Putamen (tissue), 1 donor: Measurements from ENCODE around the gene SLC35G1.

Experiments
- DNase-seq: peaks from one replicate; pipeline ENCODE4 v3.0.0-alpha.2; 2016; ENCODE audit warnings: low spot score

The SLC35G1 gene

DNA sequence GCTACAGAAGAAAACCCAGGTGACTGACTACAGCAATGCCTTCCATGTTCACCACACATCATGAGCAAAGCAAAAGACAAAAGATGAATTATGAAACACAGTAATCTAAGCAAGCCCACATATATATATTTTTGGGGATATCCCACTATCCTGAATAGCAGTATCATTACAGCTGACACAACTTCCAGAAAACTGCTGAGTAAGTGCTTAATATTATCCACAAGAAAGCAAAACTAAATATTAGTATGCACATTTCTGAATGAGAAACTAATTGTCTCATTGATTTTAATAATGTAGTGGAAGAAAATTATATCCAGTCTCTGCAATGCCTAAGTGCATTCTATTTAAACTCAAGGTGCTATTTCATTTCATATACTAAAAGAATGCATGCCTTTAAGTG lies 14.5 kb upstream of the SLC35G1 start:
- DNase-seq: no peak

DNA sequence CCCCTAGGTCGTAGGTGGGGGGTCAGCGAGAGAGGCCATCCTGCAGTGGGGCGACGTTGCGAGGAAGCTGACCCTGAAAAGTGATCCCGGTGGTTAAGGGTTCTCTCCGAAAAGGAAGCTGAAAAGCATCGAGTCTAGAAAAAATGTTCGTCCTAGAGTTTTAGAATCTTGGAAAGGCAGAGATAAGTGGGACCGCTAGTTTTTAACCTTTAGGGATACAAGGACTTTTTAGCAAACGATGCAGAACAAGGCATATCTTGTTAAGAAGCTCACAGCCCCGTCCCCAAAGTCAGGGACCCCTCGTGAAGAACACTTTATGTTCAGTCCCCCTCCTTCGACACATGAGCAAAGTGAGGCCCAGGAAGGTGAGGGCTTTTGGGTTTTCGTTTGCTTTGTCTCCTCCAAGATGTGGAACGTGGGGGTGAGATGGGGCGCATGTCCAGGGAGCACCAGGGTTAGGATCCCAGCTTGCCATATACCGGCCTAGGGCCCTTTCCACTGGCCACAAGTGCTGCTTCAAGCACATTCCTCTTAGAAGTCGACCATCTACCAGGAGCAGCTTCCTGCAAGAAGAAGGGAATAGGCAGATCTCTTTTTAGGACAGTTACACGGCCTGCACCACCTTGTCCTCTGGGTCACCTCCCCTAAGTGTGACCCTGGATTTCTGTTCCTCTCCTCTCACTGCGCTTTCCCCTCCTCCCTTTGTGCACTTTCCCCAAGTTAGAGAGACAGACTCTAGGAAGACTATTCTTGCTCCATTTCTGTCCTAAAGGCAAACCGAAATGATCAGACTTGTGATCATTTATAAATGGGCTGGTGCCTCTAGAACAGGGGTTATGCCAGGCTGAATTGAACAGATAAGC lies 969 bp downstream of the SLC35G1 start:
- DNase-seq: no peak

DNA sequence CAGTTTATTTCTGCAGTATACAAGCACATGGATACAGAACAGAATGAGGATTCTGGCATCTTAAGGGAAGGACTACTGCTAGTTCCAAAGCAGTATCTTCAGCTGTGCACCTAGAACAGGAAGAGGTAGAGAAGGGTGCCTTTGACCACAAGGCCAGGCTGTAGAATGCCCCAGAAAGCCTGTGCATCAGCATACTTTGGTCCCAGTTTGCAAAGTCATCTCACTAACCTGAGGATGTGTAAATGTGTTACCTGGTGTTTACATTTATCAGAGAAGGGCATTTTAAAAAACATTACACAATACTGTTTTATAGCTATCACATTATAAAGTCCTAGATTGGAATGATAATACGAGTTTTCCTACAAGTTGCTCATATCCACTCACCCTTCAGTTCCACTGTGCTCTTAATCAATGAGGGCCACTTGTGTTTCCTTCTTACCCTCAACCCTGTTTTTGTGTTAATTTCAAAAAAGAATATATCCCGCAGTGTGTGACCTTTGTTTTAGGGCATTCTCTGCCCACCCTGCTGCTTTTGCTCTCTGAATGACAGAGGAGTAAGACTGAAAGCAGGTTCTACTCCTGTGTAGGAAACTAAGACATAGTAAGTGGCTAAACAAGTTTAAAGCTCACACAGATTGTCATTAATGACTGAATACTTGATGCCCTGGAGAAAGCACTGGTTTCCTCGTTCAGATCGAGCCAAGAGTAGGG lies 3.4 kb downstream of the SLC35G1 start:
- no peak for DNase-seq

DNA sequence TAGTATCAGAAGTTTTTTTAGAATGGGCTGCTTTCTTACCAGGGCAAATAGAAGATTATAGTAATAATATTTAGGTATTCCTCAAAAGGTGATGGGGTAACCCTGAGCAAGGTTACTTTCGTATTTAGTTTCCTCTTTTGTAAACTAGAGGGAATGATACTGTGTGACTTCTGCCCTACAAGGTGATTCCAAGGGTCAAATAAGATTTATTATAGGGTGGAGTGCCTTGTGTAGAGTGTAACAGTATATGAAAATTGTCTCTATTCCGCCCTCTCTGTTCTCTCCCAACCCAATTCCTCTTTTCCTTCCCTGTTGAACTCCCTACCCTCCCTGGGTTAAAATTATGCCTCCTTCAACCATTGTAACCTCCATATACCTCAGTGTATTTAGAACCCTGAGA lies 5.3 kb downstream of the SLC35G1 start:
- no peak for DNase-seq

DNA sequence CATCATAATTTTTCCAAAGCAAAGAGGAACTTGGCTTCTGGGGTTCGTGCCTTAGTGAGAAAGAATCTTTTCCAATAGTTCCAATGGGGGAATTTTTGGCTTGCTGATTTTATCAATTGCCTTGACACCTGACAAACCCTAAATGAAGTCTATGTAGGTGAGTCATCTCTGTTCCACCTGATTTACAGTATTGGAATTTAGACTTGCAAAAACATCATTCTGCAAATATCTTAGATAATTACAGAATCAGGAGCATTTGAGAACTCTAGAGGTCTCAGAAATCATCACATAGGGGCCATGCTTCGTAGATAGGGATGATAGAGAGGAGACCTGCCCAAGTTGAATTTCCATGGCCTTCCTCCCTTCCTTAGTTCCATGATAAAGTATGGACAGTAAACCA lies 9.3 kb downstream of the SLC35G1 start:
- DNase-seq: no peak

DNA sequence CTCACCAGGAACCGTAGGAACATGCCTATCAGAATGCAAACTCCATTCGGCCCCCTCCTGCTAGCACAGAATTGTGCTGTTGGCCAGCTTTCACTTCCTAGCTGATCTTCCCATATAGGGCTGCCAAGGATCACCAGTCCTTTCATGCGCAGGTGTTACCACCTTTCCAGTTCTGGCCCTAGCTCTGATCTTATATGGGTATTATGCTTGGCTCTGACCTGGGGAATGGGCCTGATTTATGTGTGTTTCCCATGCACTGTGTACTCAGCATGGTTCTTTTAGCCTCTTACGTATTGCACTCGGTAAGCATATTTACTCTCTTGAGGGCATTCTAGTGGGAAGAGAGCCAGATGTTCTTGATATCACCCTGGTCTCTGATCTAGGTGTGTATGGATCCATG lies 11.1 kb downstream of the SLC35G1 start:
- no peak for DNase-seq

DNA sequence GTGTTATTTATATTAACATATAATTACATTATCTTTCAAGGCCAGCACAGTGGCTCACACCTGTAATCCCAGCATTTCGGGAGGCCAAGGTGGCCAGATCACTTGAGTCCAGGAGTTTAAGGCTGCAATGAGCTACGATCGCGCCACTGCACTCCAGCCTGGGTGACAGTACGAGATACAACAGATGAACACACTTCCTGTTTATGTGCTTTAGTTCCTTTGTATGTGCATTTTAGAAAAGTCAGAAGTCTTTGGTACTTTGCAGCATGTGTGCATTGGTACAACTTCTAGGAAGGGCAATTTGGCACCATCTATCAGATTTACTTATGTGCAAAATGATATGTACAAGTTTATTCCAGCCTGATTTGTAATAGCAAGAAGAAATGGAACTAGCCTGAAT lies 13.3 kb downstream of the SLC35G1 start:
- no peak for DNase-seq

DNA sequence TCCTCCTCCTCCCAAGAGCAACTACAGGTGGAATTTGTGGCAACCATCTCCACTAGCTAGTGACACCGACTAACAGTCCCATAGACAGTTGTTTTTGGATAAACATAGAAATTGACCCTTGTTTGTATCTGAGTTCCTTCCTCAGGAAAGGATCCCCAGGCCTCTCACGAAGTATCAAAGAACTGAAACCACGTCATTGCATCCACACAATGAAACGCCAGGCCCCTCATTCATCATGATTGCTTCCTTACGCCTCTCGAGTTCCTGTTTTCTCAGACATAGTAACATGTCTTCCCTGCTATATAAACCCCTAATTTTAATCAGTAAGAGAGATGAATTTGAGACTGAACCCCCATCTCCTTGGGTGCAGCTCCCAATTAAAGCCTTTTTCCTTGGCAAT lies 18.1 kb downstream of the SLC35G1 start:
- no peak for DNase-seq

DNA sequence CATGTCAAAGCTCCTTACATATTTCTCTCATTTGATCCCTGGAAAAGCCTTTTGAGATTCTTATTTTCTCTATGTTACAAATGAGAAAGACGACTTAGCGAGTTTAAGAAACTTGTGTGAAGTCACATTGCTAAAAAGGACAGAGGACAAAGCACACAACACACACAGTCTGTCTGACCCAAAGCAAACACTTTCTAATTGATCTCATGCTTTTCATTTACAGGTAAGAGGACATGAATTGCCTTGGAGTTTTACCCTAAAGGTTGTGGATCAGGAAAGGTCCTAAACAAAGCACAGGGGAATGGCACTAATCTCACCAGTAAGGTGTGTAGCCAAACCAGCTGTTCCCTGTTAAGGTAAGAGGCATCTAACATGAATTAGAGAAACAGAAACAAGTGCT lies 18.7 kb downstream of the SLC35G1 start:
- DNase-seq: no peak

DNA sequence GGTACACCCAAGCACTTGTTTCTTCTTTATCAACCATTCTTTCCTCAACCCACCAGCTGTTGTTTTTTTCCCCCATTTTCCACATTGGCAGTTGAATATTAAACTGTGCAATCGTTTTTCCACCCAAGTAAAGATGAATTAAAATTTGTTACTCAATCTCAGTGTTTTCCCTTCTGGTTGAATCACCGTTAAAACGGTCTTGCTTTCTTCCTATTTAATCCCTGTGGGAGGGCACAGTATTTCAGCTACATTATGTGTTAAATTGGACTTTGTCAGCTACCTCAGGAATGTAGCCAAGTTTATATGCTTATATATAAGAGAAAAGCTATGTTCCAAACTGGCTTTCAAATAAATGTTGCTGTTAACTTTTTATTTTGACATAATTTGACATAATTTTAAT lies 19.9 kb downstream of the SLC35G1 start:
- no peak for DNase-seq

DNA sequence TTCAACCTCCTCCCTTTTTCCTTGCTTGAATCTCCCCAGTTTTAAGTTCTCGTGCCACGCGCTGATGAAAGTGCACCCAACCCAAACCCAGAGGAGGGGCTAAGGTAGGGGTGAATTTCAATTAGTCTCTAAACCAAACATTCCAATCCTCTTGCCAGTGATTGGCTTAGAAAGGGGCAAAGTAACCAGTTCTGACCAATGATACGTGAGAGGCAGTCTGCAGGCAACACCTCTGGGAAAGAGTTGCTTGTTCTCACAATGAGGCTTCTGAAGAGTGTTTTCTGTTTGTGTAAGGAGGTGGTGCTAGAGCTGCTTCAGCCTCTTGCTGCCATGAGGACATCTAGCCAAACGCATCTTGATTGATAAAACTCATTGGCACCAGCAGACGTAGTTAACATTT lies 21.8 kb downstream of the SLC35G1 start:
- DNase-seq: no peak

DNA sequence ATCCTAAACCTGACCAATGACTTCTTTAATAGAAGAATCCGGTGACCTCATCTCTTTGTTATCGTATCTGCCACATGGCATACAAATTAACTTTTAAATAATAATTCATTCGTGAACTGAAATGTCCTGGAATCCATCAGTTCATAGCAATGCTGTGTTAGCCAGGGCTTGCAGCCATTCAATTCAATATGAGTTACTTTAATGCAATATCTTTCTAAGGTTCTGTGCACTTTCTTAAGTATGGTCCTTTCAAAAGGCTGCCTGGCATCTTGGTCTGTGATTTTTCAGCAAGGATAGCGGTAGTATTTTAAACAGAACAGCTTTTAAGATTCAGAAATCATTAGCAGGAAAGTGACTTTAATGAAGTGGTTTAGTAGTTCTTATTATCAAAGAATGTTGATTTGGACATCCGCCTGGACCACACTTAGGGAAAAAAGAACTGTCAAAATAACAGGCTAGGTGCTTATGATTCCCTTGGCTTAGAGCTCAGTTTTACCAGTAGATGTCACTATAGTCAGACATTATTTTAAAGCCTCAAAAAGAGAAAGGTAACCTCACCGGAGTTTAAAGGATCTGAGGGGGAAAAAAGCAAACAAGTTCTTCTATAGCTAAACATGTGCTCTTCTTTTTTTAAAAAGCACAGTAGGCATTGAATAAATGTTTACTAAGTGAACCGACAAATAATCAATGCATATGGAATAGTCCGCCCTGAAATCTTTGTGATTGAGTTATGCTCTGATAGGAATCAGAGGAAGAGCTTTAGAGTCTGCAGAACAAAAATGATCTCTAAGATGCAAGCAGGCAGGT lies 22.7 kb downstream of the SLC35G1 start:
- DNase-seq: no peak

DNA sequence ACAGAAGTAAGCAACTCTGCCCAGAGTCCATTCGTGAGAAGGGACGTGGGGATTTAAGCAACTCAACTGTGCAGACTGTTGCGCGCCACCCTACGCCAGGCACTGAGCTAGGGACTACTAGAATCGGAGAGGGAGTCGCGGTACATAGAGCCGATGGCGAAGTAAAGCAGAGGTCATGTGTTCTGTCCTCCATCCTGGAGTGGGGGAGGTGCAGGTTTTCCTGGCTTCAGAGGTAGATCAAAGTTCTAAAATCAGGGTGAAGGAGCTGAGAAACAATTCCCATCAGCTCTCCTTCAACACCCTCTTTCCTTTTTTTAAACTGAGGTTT lies 23.2 kb downstream of the SLC35G1 start:
- no peak for DNase-seq

DNA sequence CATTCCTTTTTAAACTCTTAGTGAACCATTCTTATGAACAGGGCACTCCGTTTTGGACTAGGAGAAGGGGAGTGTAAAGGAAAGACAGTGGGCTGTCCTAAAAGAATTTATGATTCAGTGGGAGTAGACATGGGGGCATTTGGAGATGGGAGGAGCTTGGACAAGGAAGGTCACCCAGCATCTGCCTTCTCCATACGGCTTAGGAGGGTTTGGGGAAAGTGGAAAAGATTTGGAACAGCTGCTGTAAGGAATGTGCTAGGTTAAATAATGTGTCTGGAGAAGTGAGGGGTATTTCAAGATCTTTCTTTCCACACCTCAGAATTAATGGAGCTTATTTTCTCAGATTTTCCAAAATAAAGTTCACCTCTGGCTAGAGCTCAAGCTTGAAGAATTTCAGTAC lies 24.0 kb downstream of the SLC35G1 start:
- DNase-seq: no peak

DNA sequence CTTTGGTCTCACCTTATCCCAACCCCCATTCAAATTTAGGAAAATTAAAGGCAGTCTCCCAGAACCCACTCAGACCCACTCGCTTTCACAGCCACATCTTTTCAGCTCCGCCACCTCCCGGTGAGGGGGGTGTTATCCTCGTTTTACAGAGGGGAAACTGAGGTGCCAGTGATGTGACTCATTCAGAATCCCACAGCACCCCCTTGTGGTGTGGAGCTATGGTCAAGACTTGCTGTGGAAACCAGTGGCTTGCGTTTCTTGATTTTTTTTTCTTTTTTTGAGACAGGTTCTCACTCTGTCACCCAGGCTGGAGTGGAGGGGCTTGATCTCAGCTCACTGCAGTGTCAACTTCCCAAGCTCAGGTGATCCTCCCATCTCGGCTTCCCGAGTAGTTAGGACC lies 27.6 kb downstream of the SLC35G1 start:
- DNase-seq: no peak

DNA sequence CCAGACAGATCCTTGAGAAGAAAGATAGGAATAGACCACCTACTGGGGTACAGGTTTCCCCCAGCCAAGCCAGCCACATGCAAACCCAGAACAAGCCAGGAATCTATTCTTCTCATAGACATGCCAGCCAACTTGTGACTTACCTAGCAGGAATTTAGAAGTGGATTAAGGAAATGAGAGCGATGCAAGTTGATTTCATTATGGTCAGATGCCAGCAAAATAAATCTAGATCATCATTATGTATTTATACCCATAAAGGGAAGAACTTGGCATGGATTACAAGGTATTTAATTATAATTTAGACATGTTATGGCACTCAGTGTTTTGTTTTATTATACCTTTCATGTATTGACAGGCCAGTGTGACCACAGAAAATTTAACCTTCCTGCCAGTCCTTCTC lies 32.8 kb downstream of the SLC35G1 start:
- no peak for DNase-seq

DNA sequence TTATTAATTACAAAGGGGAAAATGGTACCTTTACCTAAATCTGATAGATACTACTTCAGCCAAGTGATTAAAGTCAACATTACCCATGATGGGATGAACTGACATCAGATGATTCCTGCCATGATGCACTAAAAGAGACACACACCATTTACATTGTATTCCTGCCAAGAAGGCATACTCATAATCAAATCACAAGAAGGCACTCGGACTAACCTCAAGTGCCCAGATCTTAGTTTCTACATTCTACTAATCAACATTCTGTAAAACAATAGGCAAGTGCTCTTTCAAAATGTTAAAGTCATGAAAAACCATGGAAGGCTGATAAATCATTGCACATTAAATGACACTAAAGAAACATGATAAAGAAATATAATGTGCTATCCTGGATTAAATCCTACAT lies 44.4 kb downstream of the SLC35G1 start:
- no peak for DNase-seq

DNA sequence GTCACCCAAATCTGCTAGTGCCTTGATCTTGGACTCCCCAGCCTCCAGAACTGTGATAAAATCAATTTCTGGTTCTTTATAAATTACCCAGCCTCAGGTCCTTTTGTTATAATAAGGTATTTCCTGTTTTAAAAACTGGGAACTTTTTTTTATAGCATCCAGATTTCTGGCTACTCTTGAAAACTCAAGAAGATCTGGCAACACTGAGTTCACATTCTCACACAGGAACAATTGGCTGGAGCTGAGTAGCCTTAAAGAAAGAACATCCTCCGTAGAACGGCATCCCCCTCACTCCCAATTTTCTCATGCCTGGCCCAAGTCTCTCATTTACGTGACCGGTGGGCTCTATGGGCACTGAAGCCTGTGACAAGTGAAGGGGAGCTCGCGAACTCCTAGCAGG lies 47.1 kb downstream of the SLC35G1 start:
- no peak for DNase-seq

DNA sequence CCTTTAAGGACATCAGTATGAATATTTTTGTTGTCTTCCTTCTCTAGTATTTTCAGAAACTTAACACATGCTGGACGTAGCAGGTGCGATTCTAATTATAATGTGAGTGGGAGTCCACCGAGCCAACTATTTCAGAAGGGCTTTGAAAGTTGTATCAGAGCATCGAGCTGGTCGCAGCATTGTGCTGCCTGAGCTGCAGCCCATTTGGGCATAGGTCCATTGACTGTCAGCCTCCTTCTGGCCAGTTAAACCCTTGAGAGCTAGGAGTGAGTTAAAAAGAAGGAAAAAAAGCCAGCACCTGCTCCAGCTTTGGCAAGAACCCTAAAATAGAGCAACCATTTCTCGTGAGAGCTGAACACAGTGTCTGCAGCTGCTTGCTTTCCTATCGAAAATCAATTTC lies 47.8 kb downstream of the SLC35G1 start:
- no peak for DNase-seq

DNA sequence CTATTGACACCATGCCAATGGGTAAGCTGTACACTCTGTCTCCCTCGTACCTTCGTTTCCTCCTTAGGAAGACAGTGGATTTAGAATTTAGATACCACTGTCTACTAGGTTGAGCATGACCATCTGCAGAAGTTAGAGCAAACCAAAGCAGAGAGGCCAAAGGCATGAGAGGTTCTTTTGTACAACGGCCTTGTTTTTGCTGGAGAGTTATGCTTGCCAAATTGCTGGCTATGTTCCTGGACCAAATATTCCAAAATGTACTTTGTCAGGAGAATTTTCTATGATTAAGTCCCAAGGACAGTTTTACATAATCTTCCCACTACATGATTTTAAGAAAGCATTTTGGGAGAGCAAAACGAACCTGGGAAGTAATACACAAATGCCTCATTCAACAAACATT lies 52.0 kb downstream of the SLC35G1 start:
- no peak for DNase-seq

DNA sequence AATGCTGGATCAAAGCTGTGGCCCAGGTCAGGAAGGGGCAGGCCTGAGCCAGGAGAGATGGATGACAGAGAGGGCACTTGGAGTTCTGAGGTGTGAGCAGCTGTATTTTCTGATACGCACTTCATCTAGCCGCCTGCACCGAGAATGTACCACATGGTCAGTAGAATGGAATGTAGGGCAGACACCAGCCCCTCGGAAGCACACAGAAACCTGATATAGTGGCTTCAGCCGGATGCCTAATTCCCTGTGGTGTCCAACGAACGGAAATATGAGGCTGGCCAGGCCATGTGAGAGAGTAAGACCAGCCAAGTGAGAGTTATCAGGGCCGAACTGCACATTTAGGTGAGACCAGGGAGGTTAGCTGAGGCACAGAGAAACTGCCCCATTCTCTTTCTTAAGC lies 53.3 kb downstream of the SLC35G1 start:
- DNase-seq: no peak

DNA sequence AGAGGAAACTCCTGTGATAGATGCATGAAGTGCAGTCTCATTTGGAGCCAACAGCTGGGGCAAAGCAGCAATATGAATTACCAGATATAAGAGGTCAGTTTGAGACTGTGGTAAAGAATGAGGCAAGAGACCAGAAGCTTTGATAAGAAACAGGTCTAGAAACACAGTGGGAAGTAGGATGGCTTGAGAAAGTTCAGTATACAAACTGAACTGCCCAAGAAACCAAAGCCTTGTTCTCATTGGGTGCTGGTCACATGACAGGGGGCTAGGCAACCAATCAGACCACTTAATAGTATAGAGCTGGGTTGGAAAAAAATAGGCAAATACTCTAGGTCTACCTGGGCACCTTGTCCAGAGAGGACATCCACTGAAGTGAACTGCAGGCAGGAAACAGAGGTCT lies 53.7 kb downstream of the SLC35G1 start:
- DNase-seq: no peak

DNA sequence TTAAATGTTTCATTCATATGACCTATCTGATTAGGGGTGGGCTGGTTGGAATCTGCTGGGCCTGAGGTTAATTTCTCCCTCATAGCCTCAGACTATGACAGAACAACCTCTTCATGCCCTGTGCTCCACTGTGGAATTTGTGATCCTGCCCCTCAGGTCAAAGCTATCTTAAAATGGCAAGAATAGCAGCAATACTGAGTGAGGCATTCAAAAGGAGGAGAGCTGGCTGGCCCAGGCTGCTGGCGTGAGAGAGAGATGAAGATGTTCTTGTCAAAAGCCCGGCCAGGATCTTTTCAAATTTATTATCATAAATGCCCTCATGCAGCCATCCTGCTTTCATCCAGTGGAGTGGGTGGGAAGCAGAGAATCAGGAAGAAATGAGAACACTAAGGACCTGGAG lies 58.1 kb downstream of the SLC35G1 start:
- DNase-seq: no peak
